Chondrocyte (in vitro differentiated cells): ENCODE results near the gene SLC26A6. TPM values are rescaled to one million over a fixed set of nuclear protein-coding genes. Genes with fewer than 3 reads are reported as not detected.

Source experiments
- DNase-seq: peaks from one replicate; pipeline ENCODE4 v3.0.0; 2021; ENCODE audit warnings: mixed read lengths, low spot score
- H3K27ac Mint-ChIP-seq: one replicate; pipeline ENCODE4 v1.8.0; 2021; ENCODE audit warnings: mild to moderate bottlenecking, moderate library complexity, mixed read lengths; ENCODE audit not compliant: unreplicated experiment
- H3K27me3 Mint-ChIP-seq: 2 replicates; pipeline ENCODE4 v1.8.0; 2021; ENCODE audit warnings: low read depth, mixed read lengths
- H3K36me3 Mint-ChIP-seq: 2 replicates; pipeline ENCODE4 v1.8.0; 2021; ENCODE audit warnings: low read depth, mixed read lengths
- H3K4me1 Mint-ChIP-seq: 2 replicates; pipeline ENCODE4 v1.8.0; 2021; ENCODE audit warnings: low read depth, mild to moderate bottlenecking, mixed read lengths
- H3K4me3 Mint-ChIP-seq: one replicate; pipeline ENCODE4 v1.8.0; 2021; ENCODE audit warnings: mild to moderate bottlenecking, moderate library complexity, mixed read lengths; ENCODE audit not compliant: unreplicated experiment
- H3K9me3 Mint-ChIP-seq: 2 replicates; pipeline ENCODE4 v1.8.0; 2021; ENCODE audit warnings: low read depth, mixed read lengths
- CTCF ChIP-seq: fragments of 200-600 bp; sonication (generic); IDR thresholded peaks from 2 replicates; pipeline ENCODE4 v1.5.0; 2021; ENCODE audit warnings: antibody characterized with exemption, mild to moderate bottlenecking, moderate library complexity
- total RNA-seq: library from RNA; stranded (reverse); gene quantifications from 3 replicates; pipeline ENCODE4 v1.2.1, GENCODE V29; 2021

The SLC26A6 gene
- total RNA-seq, 1 donor from 2014 or later = 70.5 TPM

DNA sequence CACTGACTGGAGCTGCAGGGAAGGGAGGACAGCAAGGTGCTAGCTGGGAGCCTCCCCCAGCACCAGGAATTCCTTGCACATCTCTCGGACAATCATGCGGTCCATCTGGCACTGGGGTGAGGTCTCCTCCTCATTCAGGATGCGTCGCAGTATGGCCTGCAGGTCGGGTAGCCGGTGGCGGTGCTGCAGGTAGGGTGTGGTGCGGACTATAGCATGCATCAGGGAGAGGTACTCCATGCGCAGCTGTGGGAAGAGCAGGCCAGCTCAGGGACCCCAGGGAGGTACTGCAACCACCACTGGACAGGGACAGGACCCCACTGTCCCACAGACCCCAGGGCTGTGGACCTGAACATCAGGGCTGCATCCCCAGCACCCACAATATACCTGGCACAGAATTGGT, 39.2 kb upstream of the SLC26A6 start:
- Mint-ChIP-seq H3K27ac (no peak overlapping the region), H3K4me1 (no peaks in the 10 kb centered on the region), H3K36me3 (peaks cover 31% of the 10 kb centered on the region), H3K27me3 (no peaks in the 10 kb centered on the region), H3K4me3 (no peak overlapping the region), H3K9me3 (no peaks in the 10 kb centered on the region)
- no peak for TF ChIP-seq CTCF
- no peak for DNase-seq

DNA sequence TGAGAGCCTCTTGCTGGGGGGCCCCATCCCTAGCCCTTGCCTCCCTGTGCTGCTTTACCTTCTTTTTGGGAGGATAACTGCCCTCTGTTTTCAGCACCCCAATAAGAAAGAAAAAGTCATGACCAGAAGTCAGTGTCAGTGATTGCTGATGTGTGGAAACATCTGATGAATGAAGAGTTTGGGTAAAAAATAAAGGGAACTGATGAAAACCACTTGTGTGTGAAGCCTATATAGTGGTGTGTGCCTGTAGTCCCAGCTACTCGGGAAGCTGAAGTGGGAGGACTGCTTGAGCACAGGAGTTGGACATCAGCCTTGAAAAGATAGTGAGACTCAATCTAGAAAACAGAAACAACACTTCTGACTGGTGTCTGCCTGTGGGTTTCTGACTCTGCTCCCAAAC, 37.3 kb upstream of the SLC26A6 start:
- no peak for DNase-seq
- no peak overlapping the region for H3K27ac Mint-ChIP-seq
- H3K9me3 Mint-ChIP-seq = no peaks in the 10 kb centered on the region
- H3K4me1 Mint-ChIP-seq = no peaks in the 10 kb centered on the region
- H3K27me3 Mint-ChIP-seq = no peaks in the 10 kb centered on the region
- TF ChIP-seq CTCF = no peak
- H3K4me3 Mint-ChIP-seq = no peak overlapping the region
- H3K36me3 Mint-ChIP-seq = peaks cover 18% of the 10 kb centered on the region

GRCh38 chr3:48664929-48665328, 29.7 kb upstream of the SLC26A6 start:
- Mint-ChIP-seq H3K4me1 (peaks cover 19% of the 10 kb centered on the region), H3K36me3 (no peaks in the 10 kb centered on the region), H3K4me3 (no peak overlapping the region), H3K27ac (peak overlapping the region; percentile 99), H3K9me3 (no peaks in the 10 kb centered on the region), H3K27me3 (no peaks in the 10 kb centered on the region)
- TF ChIP-seq CTCF = no peak
- DNase-seq = no peak

DNA sequence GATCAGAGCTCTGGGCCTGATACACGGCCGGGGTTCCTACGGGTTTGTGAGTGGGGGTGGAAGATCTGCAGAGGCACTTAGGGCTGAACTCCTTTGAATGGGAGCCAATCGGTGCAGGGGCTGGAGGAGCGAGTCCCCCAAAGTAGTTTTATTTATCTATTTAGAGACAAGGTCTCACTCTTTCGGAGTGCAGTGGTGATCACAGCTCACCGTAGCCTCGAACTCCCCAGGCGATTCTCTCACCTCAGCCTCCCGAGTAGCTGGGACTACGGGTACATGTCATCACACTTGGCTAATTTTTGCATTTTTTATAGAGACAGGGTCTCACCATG, 29.0 kb upstream of the SLC26A6 start:
- peaks cover 19% of the 10 kb centered on the region for H3K4me1 Mint-ChIP-seq
- peak; percentile 65 for TF ChIP-seq CTCF
- H3K4me3 Mint-ChIP-seq = peak overlapping the region; percentile 84
- no peaks in the 10 kb centered on the region for H3K9me3 Mint-ChIP-seq
- no peak for DNase-seq
- no peaks in the 10 kb centered on the region for H3K36me3 Mint-ChIP-seq
- peak overlapping the region; percentile 99 for H3K27ac Mint-ChIP-seq
- H3K27me3 Mint-ChIP-seq = no peaks in the 10 kb centered on the region

DNA sequence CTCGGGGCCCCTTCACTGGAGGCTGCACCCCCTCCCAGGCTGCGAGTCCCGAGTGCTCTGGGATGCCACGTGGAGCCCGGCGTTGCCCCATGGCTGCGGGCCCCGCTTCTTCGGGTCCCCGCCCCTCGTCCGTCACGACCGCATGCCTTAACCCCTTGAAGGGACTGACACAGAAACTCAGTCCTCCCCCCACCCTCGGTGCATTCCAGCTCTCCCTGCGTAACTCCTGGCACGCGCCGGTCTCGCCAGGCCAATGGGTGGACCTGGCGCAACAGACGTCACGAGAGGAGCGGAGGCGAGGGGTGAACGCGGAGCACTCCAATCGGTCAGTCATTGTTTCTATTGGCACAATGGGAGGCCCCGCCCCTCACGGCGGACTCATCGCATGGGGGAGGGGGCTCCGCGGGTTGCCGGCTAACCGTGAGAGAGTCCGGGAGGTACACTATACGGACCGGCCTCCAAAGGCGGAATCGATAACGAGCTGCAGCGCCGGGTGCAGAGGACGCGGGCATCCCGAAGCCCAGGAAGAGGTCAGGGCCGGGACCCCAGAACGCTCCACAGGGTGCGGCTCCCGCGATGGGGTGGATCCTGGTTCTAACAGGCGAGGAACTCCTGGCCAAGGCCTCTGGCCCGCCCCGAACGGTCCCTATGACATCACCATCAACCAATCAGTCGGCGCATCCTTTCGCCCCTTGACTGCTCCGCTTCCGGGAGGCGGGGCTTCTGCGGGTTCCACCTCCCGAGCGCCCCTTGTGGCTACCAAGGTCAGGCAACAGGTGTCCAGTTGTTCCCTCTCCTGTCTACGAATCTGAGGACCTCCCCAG, 28.4 kb upstream of the SLC26A6 start:
- Mint-ChIP-seq H3K4me3 (peak overlapping the region; percentile 84), H3K9me3 (peaks cover 4% of the 10 kb centered on the region), H3K4me1 (peaks cover 19% of the 10 kb centered on the region), H3K27me3 (no peaks in the 10 kb centered on the region), H3K27ac (peak overlapping the region; percentile 99), H3K36me3 (peaks cover 3% of the 10 kb centered on the region)
- TF ChIP-seq CTCF = peak; percentile 88
- DNase-seq = peak; percentile 99
